ENCODE measurements around the gene BCL2L12. TPM values are rescaled to one million over a fixed set of nuclear protein-coding genes. Genes with fewer than 3 reads are reported as not detected.

Gene BCL2L12
- total and polyA plus RNA-seq, 2 of the 13 experiments (the other 11 are each of a cell fraction or from before 2014, with no cell fraction given), result 26.8 to 40.8 TPM

DNA sequence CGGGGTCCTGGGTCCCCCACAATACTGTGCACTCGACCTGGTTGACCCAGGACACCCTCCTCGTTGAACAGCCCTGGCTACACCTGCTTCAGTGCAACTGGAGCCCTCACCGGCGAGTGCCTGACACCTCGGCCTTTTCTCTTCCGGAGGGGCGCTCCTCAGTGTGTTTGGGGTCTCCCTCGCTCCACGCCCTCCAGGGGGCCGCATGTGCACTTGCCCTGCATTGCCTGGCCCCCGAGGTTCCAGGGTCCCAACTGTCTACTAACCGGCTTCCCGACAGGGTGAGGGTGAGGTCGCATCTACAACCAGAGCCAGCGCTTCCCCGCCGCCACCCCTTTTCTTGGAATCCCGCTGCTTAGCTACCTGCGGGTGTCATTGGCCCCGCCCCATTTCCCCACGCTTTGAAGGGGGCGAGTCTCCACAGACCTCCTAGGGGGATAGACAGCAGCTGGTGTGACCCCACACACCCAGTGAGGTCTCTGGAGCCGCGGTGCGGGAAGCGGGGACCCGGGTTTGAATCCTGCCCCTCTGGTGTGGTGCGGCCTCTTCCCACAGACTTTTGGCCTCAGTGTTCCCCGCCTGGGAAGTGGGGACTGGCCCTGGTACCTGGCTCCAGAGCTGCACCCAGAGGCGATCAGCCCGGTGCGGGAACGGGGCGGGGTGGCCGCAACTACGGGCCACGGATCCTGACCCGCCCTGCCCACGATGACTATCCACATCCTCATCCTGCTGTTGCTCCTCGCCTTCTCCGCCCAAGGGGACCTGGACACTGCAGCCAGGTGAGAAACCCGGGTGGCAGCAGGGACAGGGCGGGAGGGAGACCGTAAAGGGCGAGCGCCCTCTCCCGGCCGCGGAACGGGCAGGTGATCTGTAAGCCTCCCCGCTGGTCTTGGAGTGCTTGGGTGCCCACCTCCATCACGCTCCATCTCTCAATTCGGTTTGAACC lies 23.7 kb downstream of the BCL2L12 start, which contains the start of gene ADM5:
Gene ADM5, plus strand, starts transcription at position 462 of the 946 bp plus-strand sequence. Its CDS starts 244 bp downstream, at position 706.
- intact Hi-C loops (cut with micrococcal nuclease; ENCODE audit: unreplicated experiment), result no loop called here
- H3K9me3 ChIP-seq (ENCODE audit: low read length), result no peaks in the 10 kb centered on the region
- no TSS peak for BruUV-seq (replicated peaks)
- H2AFZ ChIP-seq (ENCODE audit: low read length), result no peak within 1 kb of the TSS
- H3K4me3 ChIP-seq (replicated peaks in 1 of 3; ENCODE audit: insufficient read depth in 1 of 3, low read depth in 2 of 3, low read length in 3 of 3), result no peak within 1 kb of the TSS
- DNase-seq (ENCODE audit: low spot score) (no peak), FAIRE-seq (no peak), ATAC-seq (peak; percentile 3; the same call in 2 of the 3 replicates)
- ChIA-PET POLR2A (interaction anchor here (1.9 kb wide), 1 partner anchor 13 kb away, joined by 5 read pairs; no protein-coding TSS in a partner anchor), CTCF (ENCODE audit: low intra/inter-chr PET ratio, low total read pairs) (no interaction called here)
- 96% methylated on average over 37 of the region's 54 CpGs for WGBS (ENCODE audit: low lambda C conversion rate)
- no peaks in the 10 kb centered on the region for H3K27me3 ChIP-seq (ENCODE audit: control insufficient read depth in 1 of 2, insufficient read depth in 2 of 2, low read length in 2 of 2)
- H3K79me2 ChIP-seq (ENCODE audit: insufficient read depth, low read length), result no peaks in the 10 kb centered on the region
- H3K27ac ChIP-seq (ENCODE audit: extremely low read length, insufficient read depth, low read length), result no peak within 1 kb of the TSS
- no peak within 1 kb of the TSS for H3K4me2 ChIP-seq (ENCODE audit: low read depth, low read length)
- peaks cover 14 to 33% of the 10 kb centered on the region in 2 experiments for H3K36me3 ChIP-seq (replicated peaks in 1 of 2; ENCODE audit: control insufficient read depth in 1 of 2, insufficient read depth in 2 of 2, low read length in 2 of 2)
- peaks cover 5% of the 10 kb centered on the region; the same call in 1 of the 2 replicates for H4K20me1 ChIP-seq (ENCODE audit: insufficient read depth, low read length)
- H3K4me1 ChIP-seq (ENCODE audit: insufficient read depth, low read length), result no peaks in the 10 kb centered on the region
- in situ Hi-C loops (cut with HindIII; ENCODE audit: extremely low pct_ligation_motif_present, low pct_unique_long_range_greater_than_20kb), result no loop called here
- H3K9ac ChIP-seq (ENCODE audit: insufficient read depth, low read depth, low read length), result no peak within 1 kb of the TSS
- TF ChIP-seq ZC3H13 (CRISPR knock-in tag; IDR thresholded peaks at IDR 0.05), result peak; percentile 51; the same call in 1 of the 2 replicates
- TF ChIP-seq AKAP8 (CRISPR knock-in tag; IDR thresholded peaks at IDR 0.05), result peak; percentile 3; the same call in 1 of the 2 replicates
- no peak for TF ChIP-seq ZFP36L2 (CRISPR knock-in tag; IDR thresholded peaks at IDR 0.05)
- TF ChIP-seq IRF2 (CRISPR knock-in tag; IDR thresholded peaks at IDR 0.05), result no peak
- TF ChIP-seq, protein P1, sequence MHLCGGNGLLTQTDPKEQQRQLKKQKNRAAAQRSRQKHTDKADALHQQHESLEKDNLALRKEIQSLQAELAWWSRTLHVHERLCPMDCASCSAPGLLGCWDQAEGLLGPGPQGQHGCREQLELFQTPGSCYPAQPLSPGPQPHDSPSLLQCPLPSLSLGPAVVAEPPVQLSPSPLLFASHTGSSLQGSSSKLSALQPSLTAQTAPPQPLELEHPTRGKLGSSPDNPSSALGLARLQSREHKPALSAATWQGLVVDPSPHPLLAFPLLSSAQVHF (CRISPR knock-in tag; IDR thresholded peaks at IDR 0.05), result no peak
- peak in 1 of 2 experiments; percentile 33; a peak in 2 of 4 replicates for TF ChIP-seq POLR2A (IDR thresholded peaks at IDR 0.05; ENCODE audit: insufficient read depth in 1 of 2, low read depth in 2 of 2, low read length in 2 of 2)
- no peak for TF ChIP-seq ZNF367 (CRISPR knock-in tag; IDR thresholded peaks at IDR 0.05; ENCODE audit: borderline replicate concordance)
- no peak for TF ChIP-seq ZNF460 (CRISPR knock-in tag; IDR thresholded peaks at IDR 0.05; ENCODE audit: borderline replicate concordance)
- TF ChIP-seq NR2C2 (CRISPR knock-in tag; IDR thresholded peaks at IDR 0.05; ENCODE audit: borderline replicate concordance), result no peak
- TF ChIP-seq, protein P2, sequence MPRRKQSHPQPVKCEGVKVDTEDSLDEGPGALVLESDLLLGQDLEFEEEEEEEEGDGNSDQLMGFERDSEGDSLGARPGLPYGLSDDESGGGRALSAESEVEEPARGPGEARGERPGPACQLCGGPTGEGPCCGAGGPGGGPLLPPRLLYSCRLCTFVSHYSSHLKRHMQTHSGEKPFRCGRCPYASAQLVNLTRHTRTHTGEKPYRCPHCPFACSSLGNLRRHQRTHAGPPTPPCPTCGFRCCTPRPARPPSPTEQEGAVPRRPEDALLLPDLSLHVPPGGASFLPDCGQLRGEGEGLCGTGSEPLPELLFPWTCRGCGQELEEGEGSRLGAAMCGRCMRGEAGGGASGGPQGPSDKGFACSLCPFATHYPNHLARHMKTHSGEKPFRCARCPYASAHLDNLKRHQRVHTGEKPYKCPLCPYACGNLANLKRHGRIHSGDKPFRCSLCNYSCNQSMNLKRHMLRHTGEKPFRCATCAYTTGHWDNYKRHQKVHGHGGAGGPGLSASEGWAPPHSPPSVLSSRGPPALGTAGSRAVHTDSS (CRISPR knock-in tag; conservative IDR thresholded peaks at IDR 0.05), result no peak
- TF ChIP-seq ZNF589 (CRISPR knock-in tag; conservative IDR thresholded peaks at IDR 0.05), result peak; percentile 26; the same call in 1 of the 2 replicates
- TF ChIP-seq, protein P3, sequence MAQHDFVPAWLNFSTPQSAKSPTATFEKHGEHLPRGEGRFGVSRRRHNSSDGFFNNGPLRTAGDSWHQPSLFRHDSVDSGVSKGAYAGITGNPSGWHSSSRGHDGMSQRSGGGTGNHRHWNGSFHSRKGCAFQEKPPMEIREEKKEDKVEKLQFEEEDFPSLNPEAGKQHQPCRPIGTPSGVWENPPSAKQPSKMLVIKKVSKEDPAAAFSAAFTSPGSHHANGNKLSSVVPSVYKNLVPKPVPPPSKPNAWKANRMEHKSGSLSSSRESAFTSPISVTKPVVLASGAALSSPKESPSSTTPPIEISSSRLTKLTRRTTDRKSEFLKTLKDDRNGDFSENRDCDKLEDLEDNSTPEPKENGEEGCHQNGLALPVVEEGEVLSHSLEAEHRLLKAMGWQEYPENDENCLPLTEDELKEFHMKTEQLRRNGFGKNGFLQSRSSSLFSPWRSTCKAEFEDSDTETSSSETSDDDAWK (CRISPR knock-in tag; IDR thresholded peaks at IDR 0.05), result no peak
- no peak for TF ChIP-seq ZNF3 (CRISPR knock-in tag; IDR thresholded peaks at IDR 0.05)
- TF ChIP-seq HNRNPL (IDR thresholded peaks at IDR 0.05; ENCODE audit: low read depth, low read length), result no peak
- TF ChIP-seq, protein P4, sequence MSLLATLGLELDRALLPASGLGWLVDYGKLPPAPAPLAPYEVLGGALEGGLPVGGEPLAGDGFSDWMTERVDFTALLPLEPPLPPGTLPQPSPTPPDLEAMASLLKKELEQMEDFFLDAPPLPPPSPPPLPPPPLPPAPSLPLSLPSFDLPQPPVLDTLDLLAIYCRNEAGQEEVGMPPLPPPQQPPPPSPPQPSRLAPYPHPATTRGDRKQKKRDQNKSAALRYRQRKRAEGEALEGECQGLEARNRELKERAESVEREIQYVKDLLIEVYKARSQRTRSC (CRISPR knock-in tag; IDR thresholded peaks at IDR 0.05; ENCODE audit: low read depth), result no peak
- TF ChIP-seq ZBTB7A (CRISPR knock-in tag; IDR thresholded peaks at IDR 0.05), result no peak
- no peak for TF ChIP-seq ZNF598 (CRISPR knock-in tag; IDR thresholded peaks at IDR 0.05; ENCODE audit: borderline replicate concordance)
- TF ChIP-seq ZNF546 (CRISPR knock-in tag; conservative IDR thresholded peaks at IDR 0.05), result no peak
- no peak for TF ChIP-seq TGIF2 (CRISPR knock-in tag; IDR thresholded peaks at IDR 0.05)
- TF ChIP-seq, protein P5, sequence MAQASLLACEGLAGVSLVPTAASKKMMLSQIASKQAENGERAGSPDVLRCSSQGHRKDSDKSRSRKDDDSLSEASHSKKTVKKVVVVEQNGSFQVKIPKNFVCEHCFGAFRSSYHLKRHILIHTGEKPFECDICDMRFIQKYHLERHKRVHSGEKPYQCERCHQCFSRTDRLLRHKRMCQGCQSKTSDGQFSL (CRISPR knock-in tag; IDR thresholded peaks at IDR 0.05), result no peak
- TF ChIP-seq MIER3 (CRISPR knock-in tag; IDR thresholded peaks at IDR 0.05; ENCODE audit: borderline replicate concordance), result no peak

Measured in HepG2 (cell line).